HepG2 (cell line): ENCODE data around the gene PRXL2A. TPM values are rescaled to one million over a fixed set of nuclear protein-coding genes. Genes with fewer than 3 reads are reported as not detected.
A peak's percentile ranks its signal among the peaks of the same experiment; 100 is the strongest.

Experiments used
- BHLHE40 ChIP-seq: IDR thresholded peaks from 2 replicates; pipeline ENCODE4 v1.6.1; 2011; ENCODE audit warnings: low read length, improper control_type of control experiment
- CENPBD1 ChIP-seq: sonication (generic); formaldehyde crosslinking; IDR thresholded peaks from 2 replicates; pipeline ENCODE4 v1.8.0; 2022; ENCODE audit warnings: missing genetic modification reagents, low read depth, mild to moderate bottlenecking, borderline replicate concordance
- GATAD2A ChIP-seq: IDR thresholded peaks from 2 replicates; pipeline ENCODE4 v1.6.1; 2016
- GPN1 ChIP-seq: sonication (generic); formaldehyde crosslinking; IDR thresholded peaks from 2 replicates; pipeline ENCODE4 v1.5.1; 2020; ENCODE audit warnings: missing genetic modification reagents, borderline replicate concordance
- JUN ChIP-seq: sonication (generic); formaldehyde crosslinking; IDR thresholded peaks from 2 replicates; pipeline ENCODE4 v1.4.0; 2020; ENCODE audit warnings: mild to moderate bottlenecking, missing genetic modification reagents
- MYPOP ChIP-seq: sonication (generic); formaldehyde crosslinking; IDR thresholded peaks from 2 replicates; pipeline ENCODE4 v1.8.1; 2023; ENCODE audit warnings: mild to moderate bottlenecking, moderate library complexity, missing genetic modification reagents
- PHF21A ChIP-seq: sonication (generic); formaldehyde crosslinking; IDR thresholded peaks from 2 replicates; pipeline ENCODE4 v1.5.0; 2020; ENCODE audit warnings: mild to moderate bottlenecking, missing genetic modification reagents
- REST ChIP-seq, 2 experiments: IDR thresholded peaks; 2 replicates each; pipeline ENCODE4 v1.6.1; 2011 to 2012; ENCODE audit warnings: low read length in 2 of 2, borderline replicate concordance in 1 of 2, low read depth in 1 of 2, mild to moderate bottlenecking in 1 of 2, moderate library complexity in 1 of 2
- SP140L ChIP-seq: sonication (generic); formaldehyde crosslinking; IDR thresholded peaks from 2 replicates; pipeline ENCODE4 v1.4.0; 2020; ENCODE audit warnings: missing genetic modification reagents, borderline replicate concordance
- ZMYM2 ChIP-seq: sonication (generic); formaldehyde crosslinking; IDR thresholded peaks from 2 replicates; pipeline ENCODE4 v1.8.0; 2022; ENCODE audit warnings: mild to moderate bottlenecking, missing genetic modification reagents
- ZMYM3 ChIP-seq: sonication (generic); formaldehyde crosslinking; IDR thresholded peaks from 2 replicates; pipeline ENCODE4 v1.5.1; 2020; ENCODE audit warnings: mild to moderate bottlenecking, missing genetic modification reagents
- ZNF101 ChIP-seq: sonication (generic); formaldehyde crosslinking; IDR thresholded peaks from 2 replicates; pipeline ENCODE4 v1.4.0; 2020; ENCODE audit warnings: mild to moderate bottlenecking, low read depth, missing genetic modification reagents, borderline replicate concordance
- ZNF430 ChIP-seq: sonication (generic); formaldehyde crosslinking; IDR thresholded peaks from 2 replicates; pipeline ENCODE4 v1.9.0; 2021; ENCODE audit warnings: mild to moderate bottlenecking, missing genetic modification reagents
- ZNF432 ChIP-seq: sonication (generic); formaldehyde crosslinking; IDR thresholded peaks from 2 replicates; pipeline ENCODE4 v1.5.0; 2020; ENCODE audit warnings: missing genetic modification reagents, mild to moderate bottlenecking, borderline replicate concordance
- ZNF563 ChIP-seq: sonication (generic); formaldehyde crosslinking; IDR thresholded peaks from 2 replicates; pipeline ENCODE4 v1.8.0; 2022; ENCODE audit warnings: mild to moderate bottlenecking, moderate library complexity, missing genetic modification reagents
- ZNF597 ChIP-seq: sonication (generic); formaldehyde crosslinking; IDR thresholded peaks from 2 replicates; pipeline ENCODE4 v1.5.0; 2020; ENCODE audit warnings: missing genetic modification reagents
- ZNF781 ChIP-seq: sonication (generic); formaldehyde crosslinking; IDR thresholded peaks from 2 replicates; pipeline ENCODE4 v1.5.1; 2020; ENCODE audit warnings: borderline replicate concordance, mild to moderate bottlenecking, missing genetic modification reagents; ENCODE audit errors: not compliant biosample characterization
- ZNF784 ChIP-seq: sonication (generic); formaldehyde crosslinking; IDR thresholded peaks from 2 replicates; pipeline ENCODE4 v1.5.1; 2020; ENCODE audit warnings: missing genetic modification reagents, mild to moderate bottlenecking, borderline replicate concordance
- polyA plus RNA-seq, 8 experiments: library from polyadenylated mRNA; depleted of rRNA in 3 of 8; stranded (reverse) in 7 of 8; unstranded in 1 of 8; fragments of >200 nt; fragmentation: Illumina TruSeq in 4 of 8; extraction: Trizol in 4 of 8; gene quantifications; 2 replicates each; pipeline versions ENCODE4 v1.2.1 to v1.2.3, GENCODE V29; 2011 to 2016; ENCODE audit warnings: low read depth in 4 of 8, missing spikeins in 1 of 8, mixed read lengths in 1 of 8; ENCODE audit not compliant: insufficient read depth in 1 of 8
- total RNA-seq, 5 experiments: library from RNA; depleted of rRNA; stranded (reverse); fragments of >200 nt; fragmentation: Illumina TruSeq; extraction: Trizol; gene quantifications; 2 replicates each; pipeline ENCODE4 v1.2.3, GENCODE V29; 2016; ENCODE audit warnings: low read depth in 1 of 5
- TF ChIP-seq, protein P1 (sequence below): sonication (generic); formaldehyde crosslinking; IDR thresholded peaks from 2 replicates; pipeline ENCODE4 v1.5.0; 2020; ENCODE audit warnings: mild to moderate bottlenecking, missing genetic modification reagents

The PRXL2A gene
- total and polyA plus RNA-seq, 2 of the 13 experiments (the other 11 are each of a cell fraction or from before 2014, with no cell fraction given), result 43.9 to 79.9 TPM

DNA sequence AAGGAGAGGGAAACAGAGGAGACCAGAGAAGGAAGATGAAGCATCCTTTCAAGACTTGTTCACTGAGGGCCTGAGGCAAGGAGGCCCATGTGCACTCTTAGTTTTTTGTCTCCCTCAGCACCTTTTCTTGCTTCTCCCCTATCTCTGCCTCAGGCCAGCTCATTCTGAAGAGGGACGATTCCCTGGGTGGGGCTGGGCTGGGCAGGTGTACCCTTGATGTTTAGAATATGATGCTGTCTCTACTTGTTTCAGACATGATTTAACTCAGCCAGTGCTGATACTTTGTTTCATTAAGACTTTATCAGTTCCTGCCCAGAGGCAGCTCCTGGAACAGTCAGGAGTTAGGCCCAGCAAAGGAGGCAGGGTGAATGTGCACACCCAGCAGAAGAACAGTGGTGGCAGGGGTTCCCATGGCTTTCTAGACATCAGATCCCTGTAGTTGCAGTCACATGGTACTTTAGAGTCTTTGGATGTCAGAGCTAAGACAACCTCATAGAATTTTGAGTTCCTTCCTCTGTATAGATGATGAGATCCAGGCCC is 3.4 kb downstream of the PRXL2A start (continued):
- TF ChIP-seq, protein P1, sequence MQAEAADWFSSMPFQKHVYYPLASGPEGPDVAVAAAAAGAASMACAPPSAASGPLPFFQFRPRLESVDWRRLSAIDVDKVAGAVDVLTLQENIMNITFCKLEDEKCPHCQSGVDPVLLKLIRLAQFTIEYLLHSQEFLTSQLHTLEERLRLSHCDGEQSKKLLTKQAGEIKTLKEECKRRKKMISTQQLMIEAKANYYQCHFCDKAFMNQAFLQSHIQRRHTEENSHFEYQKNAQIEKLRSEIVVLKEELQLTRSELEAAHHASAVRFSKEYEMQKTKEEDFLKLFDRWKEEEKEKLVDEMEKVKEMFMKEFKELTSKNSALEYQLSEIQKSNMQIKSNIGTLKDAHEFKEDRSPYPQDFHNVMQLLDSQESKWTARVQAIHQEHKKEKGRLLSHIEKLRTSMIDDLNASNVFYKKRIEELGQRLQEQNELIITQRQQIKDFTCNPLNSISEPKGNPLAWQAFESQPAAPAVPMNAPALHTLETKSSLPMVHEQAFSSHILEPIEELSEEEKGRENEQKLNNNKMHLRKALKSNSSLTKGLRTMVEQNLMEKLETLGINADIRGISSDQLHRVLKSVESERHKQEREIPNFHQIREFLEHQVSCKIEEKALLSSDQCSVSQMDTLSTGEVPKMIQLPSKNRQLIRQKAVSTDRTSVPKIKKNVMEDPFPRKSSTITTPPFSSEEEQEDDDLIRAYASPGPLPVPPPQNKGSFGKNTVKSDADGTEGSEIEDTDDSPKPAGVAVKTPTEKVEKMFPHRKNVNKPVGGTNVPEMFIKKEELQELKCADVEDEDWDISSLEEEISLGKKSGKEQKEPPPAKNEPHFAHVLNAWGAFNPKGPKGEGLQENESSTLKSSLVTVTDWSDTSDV, result no peak
- TF ChIP-seq JUN (CRISPR knock-in tag), result no peak
- TF ChIP-seq ZMYM2, result no peak
- TF ChIP-seq ZNF784 (CRISPR knock-in tag), result no peak
- TF ChIP-seq ZNF781, result no peak
- no peak for TF ChIP-seq ZNF597
- no peak; the same call in 1 of the 2 replicates for TF ChIP-seq GATAD2A (CRISPR knock-in tag)
- TF ChIP-seq ZNF432, result no peak
- TF ChIP-seq REST (IDR thresholded peaks at IDR 0.05; ENCODE audit: borderline replicate concordance in 1 of 2, low read depth in 1 of 2, low read length in 2 of 2), result no peak
- no peak for TF ChIP-seq MYPOP (CRISPR knock-in tag)
- TF ChIP-seq SP140L (CRISPR knock-in tag), result no peak
- no peak for TF ChIP-seq ZNF101 (CRISPR knock-in tag)
- TF ChIP-seq BHLHE40, result no peak
- TF ChIP-seq ZMYM3, result peak; percentile 6; the same call in 1 of the 2 replicates
- 0 out of 2 replicates have a peak, but pooled peaks have one; percentile 42 for TF ChIP-seq PHF21A (CRISPR knock-in tag)
- TF ChIP-seq ZNF430, result no peak
- TF ChIP-seq GPN1, result no peak
- TF ChIP-seq ZNF563, result 0 out of 2 replicates have a peak, but pooled peaks have one; percentile 32
- TF ChIP-seq CENPBD1 (CRISPR knock-in tag), result no peak
